HS-5 (cell line): Measurements from ENCODE around the gene CLCF1.

Source experiments
- DNase-seq: peaks from one replicate; pipeline ENCODE4 v3.0.0-alpha.2; 2012; ENCODE audit warnings: low read depth

Gene CLCF1

DNA sequence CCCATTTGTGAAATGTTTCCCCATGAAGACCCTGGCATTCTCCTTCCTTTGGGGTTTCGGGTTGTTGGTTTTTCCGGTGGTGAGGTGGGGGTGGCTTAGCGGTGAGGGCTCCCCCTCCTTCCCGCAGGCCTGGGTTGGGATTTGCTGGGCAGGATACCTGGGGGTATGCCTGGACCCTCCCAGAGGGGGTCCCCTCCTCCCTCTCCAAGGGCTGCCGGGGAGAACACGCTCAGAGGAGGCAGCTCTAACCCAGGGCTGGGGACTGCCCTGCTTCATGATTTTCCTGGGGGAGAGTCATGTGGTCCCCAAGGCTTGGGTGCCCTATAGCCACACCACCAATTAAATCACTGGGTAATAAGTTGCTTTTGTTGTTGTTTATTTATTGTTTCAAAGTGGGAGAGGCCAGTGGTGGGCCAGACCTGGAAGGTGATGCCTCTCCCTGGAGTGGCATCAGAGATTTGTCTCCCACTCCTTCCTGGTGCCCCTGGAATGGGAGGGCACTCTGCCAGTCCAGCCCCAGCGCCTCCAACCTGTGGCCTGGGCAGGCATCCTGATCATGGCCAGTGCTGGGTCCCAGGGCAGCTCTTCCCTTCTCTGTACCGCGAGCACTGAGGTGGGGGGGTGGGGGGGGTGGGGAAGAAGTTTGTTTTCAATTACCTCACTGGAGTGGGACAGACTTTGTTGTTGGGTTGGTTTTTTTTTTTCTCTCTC is 1.3 kb upstream of the CLCF1 start:
- DNase-seq: no peak

- peak; percentile 97 for DNase-seq
These were observed 511 bp upstream of the CLCF1 start for GRCh38 chr11:67373648-67374570.

DNA sequence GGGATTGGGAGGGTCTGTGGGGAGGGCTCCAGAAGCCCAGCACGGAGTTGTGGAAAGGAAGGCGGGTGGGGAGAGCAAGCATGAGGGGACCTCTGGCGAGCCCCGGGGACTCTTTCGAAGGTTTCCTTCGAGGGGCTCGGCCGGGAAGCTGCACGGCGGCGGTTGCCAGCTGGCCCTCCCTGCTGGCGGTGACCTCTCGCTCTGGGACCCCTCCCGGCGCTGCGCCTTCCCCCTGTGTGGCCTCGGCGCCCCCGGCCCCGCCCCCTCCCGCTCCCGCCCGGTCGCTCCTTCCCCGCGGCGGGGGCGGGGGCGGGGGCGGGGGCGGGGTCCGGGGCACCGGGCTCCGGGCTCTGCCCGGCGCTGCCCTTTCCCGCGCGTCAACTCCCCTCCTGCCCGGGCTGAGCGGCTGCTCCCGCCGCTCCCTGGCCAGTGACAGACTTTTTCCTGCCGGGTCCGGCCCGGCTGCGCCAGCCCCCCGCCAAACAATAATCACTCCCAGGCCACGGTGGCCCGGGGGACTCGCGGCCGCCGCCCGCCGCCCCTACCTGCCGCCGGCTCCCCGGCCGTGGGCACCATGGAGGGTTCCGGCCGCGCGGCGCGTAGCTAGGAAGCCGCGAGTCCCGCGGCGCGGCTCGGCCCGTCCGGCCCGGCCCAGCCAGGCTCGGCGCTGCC is 941 bp downstream of the CLCF1 start:
- DNase-seq: no peak

- no peak for DNase-seq
These were observed 1.5 kb downstream of the CLCF1 start for GRCh38 chr11:67371911-67372320.

GRCh38 chr11:67371189-67371910 is 2.0 kb downstream of the CLCF1 start:
- DNase-seq: no peak

- no peak for DNase-seq
These were observed 2.9 kb downstream of the CLCF1 start for GRCh38 chr11:67370351-67371076.

DNA sequence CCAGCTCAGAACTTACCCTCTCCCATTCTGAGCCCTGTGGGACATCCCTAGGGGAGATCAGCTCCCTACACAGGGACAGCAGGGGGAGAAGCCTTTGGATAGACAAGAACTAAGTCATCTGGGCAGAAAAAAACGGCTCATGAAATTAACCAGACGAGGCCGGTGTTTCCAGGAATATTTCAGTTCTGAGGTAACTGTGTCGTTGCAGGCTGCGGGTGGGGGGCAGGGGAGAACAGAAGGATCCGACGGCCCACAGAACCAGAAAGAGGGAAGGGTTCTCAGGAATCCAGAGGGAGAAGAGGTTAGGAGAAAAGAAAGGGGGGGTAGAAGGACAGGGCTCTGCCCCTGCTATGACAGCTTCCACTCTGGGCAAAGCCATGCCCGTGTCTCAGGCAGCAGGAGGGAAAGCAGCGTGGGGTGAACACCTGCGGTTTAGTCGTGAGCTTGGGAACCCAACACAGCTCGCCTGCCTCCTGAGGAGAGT is 3.6 kb downstream of the CLCF1 start:
- DNase-seq: no peak

GRCh38 chr11:67369275-67369674 is 4.1 kb downstream of the CLCF1 start:
- DNase-seq: no peak

DNA sequence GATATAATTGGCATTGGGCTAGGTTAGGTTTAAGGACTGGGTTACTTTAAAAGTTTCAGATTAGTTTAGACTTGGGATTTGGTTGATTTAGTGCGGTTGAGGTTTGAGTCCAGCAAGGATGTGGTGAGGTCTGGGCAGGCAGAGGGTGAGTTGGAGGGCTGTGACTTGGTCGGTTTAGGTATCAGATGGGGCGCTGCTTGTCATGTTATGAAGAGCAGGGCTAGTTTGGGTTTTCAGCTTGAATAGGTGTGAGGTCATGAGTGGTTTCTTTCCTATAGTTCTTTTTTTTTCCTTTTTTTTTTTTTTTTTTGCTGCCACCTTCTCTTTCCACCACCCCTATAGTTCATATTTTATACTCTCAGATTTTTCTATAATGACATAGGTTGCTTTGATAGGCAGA is 4.8 kb downstream of the CLCF1 start:
- no peak for DNase-seq

- no peak for DNase-seq
These were observed 5.6 kb downstream of the CLCF1 start for GRCh38 chr11:67367761-67368227.

GRCh38 chr11:67366961-67367760 is 6.2 kb downstream of the CLCF1 start:
- DNase-seq: no peak

GRCh38 chr11:67366546-67366945 is 6.9 kb downstream of the CLCF1 start:
- DNase-seq: no peak

GRCh38 chr11:67365736-67366444 is 7.5 kb downstream of the CLCF1 start:
- DNase-seq: no peak

DNA sequence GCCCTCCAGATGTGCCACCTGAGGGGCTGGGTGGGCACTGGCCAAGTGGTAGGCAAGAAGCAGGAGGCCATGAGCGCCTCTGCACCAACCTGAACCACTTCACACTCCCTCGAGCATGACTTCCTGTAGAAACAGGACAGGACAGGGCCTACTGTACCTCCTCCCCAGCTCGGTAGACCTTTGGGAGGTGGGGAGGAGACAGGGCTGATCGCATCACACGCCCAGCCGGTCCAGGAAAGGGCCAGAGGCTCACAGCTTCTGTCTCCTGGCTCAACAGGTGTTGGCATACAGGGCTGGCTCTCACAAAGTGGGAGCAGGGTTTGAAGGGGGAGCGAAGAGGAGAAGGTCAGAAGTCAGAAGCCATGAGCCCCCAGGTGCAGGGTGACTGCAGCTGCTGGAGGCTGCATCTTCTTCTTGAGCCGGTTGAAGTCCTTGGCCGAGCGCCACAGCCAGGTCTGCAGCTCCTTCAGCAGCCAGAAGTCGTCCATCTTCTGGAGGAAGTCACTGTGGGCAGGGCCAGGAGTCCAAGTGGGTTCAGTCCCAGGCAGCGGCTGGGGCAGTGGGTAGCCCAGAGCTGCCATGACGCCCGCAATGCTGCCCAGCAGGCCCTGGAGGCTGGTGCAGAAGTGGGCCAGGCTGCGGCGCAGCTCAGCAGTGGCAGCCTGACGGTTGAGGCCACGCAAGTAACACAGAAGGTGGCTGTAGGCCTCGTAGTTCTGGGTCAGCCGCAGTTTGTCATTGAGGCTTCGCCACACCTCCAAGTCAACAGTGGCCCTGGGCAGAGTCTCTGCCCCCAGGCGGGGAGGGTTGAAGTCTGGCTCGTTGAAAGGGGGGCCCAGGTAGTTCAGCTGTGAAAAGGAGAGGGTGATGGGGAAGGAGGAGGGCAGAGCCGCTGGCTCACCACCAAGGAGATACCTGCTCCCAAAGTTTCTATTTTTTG is 8.3 kb downstream of the CLCF1 start:
- DNase-seq: no peak

DNA sequence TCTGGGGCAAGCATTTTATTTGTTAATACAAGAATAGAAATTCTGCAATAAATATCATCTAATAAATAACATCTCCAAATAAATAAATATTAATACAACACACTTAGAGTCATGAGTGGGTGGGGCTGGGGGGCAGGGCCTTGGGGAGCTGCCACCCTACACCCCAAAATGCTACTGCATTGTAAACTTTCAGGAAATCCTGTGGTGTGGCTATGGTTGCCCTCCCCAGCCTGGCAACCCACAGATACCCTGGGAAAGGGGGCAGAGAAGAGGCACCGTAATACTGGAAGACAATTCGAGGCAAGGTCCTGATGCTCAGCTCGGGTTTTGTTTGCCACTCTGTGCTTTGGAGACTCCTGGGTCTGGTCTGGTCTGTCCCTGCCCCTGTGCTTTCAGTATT is 9.2 kb downstream of the CLCF1 start:
- DNase-seq: no peak

GRCh38 chr11:67357831-67358670 is 15.3 kb downstream of the CLCF1 start:
- no peak for DNase-seq

GRCh38 chr11:67356864-67357561 is 16.4 kb downstream of the CLCF1 start:
- DNase-seq: no peak
